Panc1 (cell line): ENCODE results near the gene HYCC2. TPM values are rescaled to one million over a fixed set of nuclear protein-coding genes. Genes with fewer than 3 reads are reported as not detected.

Source experiments
- ATAC-seq: fragments of 200-7000 bp; cut with Tn5 transposase; 2 replicates; pipeline ENCODE4 v1.9.1; 2020; ENCODE audit warnings: mild to moderate bottlenecking, moderate library complexity
- BruUV-seq: library from RNA; stranded (reverse); fragments of 400-500 nt; replicated peaks from 2 replicates; lab custom pipeline; 2021; lab: Mats Ljungman, UMichigan
- CTCF ChIA-PET: fragments of 300-600 bp; sonication (Branson Sonifier 250); formaldehyde crosslinking; loops from one replicate; lab custom pipeline; 2022; ENCODE audit warnings: antibody characterized with exemption; lab: Charles Lee
- POLR2A ChIA-PET: fragments of 300-600 bp; sonication (Branson Sonifier 250); formaldehyde crosslinking; loops from one replicate; lab custom pipeline; 2022; ENCODE audit warnings: antibody characterized with exemption; lab: Charles Lee
- DNase-seq: peaks from one replicate; pipeline ENCODE4 v3.0.0-alpha.2; 2010; ENCODE audit warnings: low read depth, low spot score
- H3K27ac ChIP-seq: 2 replicates; pipeline ENCODE4 v1.5.1; 2011; ENCODE audit warnings: mild to moderate bottlenecking, low read length, inconsistent platforms
- H3K27me3 ChIP-seq: fragments of 200-500 bp; sonication (Bioruptor generic); 2 replicates; pipeline ENCODE4 v1.6.0; 2014; ENCODE audit warnings: low read length, inconsistent platforms; ENCODE audit not compliant: control insufficient read depth, insufficient read depth
- H3K36me3 ChIP-seq: fragments of 200-500 bp; sonication (Bioruptor generic); 2 replicates; pipeline ENCODE4 v1.5.1; 2014; ENCODE audit warnings: inconsistent platforms, mild to moderate bottlenecking, low read length, moderate library complexity; ENCODE audit not compliant: control insufficient read depth, insufficient read depth
- H3K4me1 ChIP-seq: 2 replicates; pipeline ENCODE4 v1.5.1; 2011; ENCODE audit warnings: inconsistent platforms, mild to moderate bottlenecking, low read length, moderate library complexity; ENCODE audit not compliant: control insufficient read depth, insufficient read depth
- H3K4me3 ChIP-seq, 2 experiments: 2 replicates each; pipeline ENCODE4 v1.5.1; 2011 to 2012; ENCODE audit warnings: low read depth in 2 of 2, low read length in 2 of 2, mild to moderate bottlenecking in 2 of 2, inconsistent platforms in 1 of 2, moderate library complexity in 1 of 2
- H3K9me3 ChIP-seq: fragments of 200-500 bp; sonication (Bioruptor generic); 2 replicates; pipeline ENCODE4 v1.5.1; 2014; ENCODE audit warnings: low read depth, mild to moderate bottlenecking, inconsistent platforms, low read length, moderate library complexity; ENCODE audit not compliant: control insufficient read depth, insufficient read depth
- CTCF ChIP-seq: fragments of 450-650 bp; IDR thresholded peaks from 2 replicates; pipeline ENCODE4 v1.5.1; 2017; ENCODE audit warnings: mild to moderate bottlenecking
- POLR2AphosphoS5 ChIP-seq: IDR thresholded peaks from 2 replicates; pipeline ENCODE4 v1.6.1; 2012; ENCODE audit warnings: mild to moderate bottlenecking, low read depth, low read length, moderate library complexity
- REST ChIP-seq, 2 experiments: IDR thresholded peaks; 2 replicates each; pipeline ENCODE4 v1.6.1; 2011 to 2012; ENCODE audit warnings: low read depth in 2 of 2, control low read depth in 1 of 2, low read length in 1 of 2, mild to moderate bottlenecking in 1 of 2, moderate library complexity in 1 of 2; ENCODE audit not compliant: insufficient read depth in 1 of 2
- SIN3A ChIP-seq: IDR thresholded peaks from 2 replicates; pipeline ENCODE4 v1.6.1; 2012; ENCODE audit warnings: low read depth, mild to moderate bottlenecking, low read length, moderate library complexity, borderline replicate concordance; ENCODE audit not compliant: insufficient read depth
- TCF7L2 ChIP-seq: IDR thresholded peaks from 2 replicates; pipeline ENCODE4 v1.6.1; 2011; ENCODE audit warnings: mild to moderate bottlenecking, low read depth, low read length, inconsistent platforms
- in situ Hi-C: cut with HindIII; loops from 2 replicates; pipeline ENCODE4 v1.10.0; 2016; ENCODE audit warnings: low sequenced_read_pairs, low pct_unique_long_range_greater_than_20kb
- intact Hi-C: fragments of 100-400 bp; cut with micrococcal nuclease; formaldehyde crosslinking; loops from one replicate; pipeline ENCODE4 v1.10.0; 2022; ENCODE audit not compliant: unreplicated experiment
- total RNA-seq: library from RNA; stranded (reverse); gene quantifications from one replicate; pipeline ENCODE4 v1.2.1, GENCODE V29; 2021; ENCODE audit not compliant: unreplicated experiment

HYCC2 gene
- total RNA-seq, 1 experiment from 2014 or later: 12.0 TPM

- BruUV-seq: no TSS peak
- Histone ChIP-seq H3K36me3 (no peaks in the 10 kb centered on the region), H3K27ac (no peak overlapping the region), H3K4me3 (no peak overlapping the region), H3K9me3 (no peaks in the 10 kb centered on the region), H3K27me3 (no peaks in the 10 kb centered on the region), H3K4me1 (no peaks in the 10 kb centered on the region)
- in situ Hi-C loops: no loop called here
- TF ChIP-seq TCF7L2 (no peak), SIN3A (no peak), REST (IDR thresholded peaks at IDR 0.05; ENCODE audit: insufficient read depth in 1 of 2, low read depth in 2 of 2, low read length in 1 of 2) (no peak), CTCF (no peak), POLR2AphosphoS5 (no peak)
- DNase-seq (no peak), ATAC-seq (0 out of 2 replicates have a peak, but pooled peaks have one; percentile 34)
- POLR2A ChIA-PET: no interaction called here
- intact Hi-C loops: no loop called here
- CTCF ChIA-PET: no interaction called here
These were observed 29.0 kb upstream of the HYCC2 start for GRCh38 chr2:201100497-201100896.

GRCh38 chr2:201093573-201093972, 22.1 kb upstream of the HYCC2 start:
- ChIA-PET POLR2A (no interaction called here), CTCF (no interaction called here)
- Histone ChIP-seq H3K9me3 (no peaks in the 10 kb centered on the region), H3K36me3 (no peaks in the 10 kb centered on the region), H3K27ac (no peak overlapping the region), H3K27me3 (no peaks in the 10 kb centered on the region), H3K4me1 (no peaks in the 10 kb centered on the region), H3K4me3 (no peak overlapping the region)
- BruUV-seq: no TSS peak
- ATAC-seq (no peak), DNase-seq (no peak)
- TF ChIP-seq REST (IDR thresholded peaks at IDR 0.05; ENCODE audit: insufficient read depth in 1 of 2, low read depth in 2 of 2, low read length in 1 of 2): no peak
- in situ Hi-C loops: no loop called here
- intact Hi-C loops: no loop called here
